ENCODE data around the gene IQGAP2. TPM values are rescaled to one million over a fixed set of nuclear protein-coding genes. Genes with fewer than 3 reads are reported as not detected.

Gene IQGAP2
- total and polyA plus RNA-seq, 9 of the 15 experiments (the other 6 are each of a cell fraction or from before 2014, with no cell fraction given): 8.7 to 23.2 (median 17.4) TPM

GRCh38 chr5:76546497-76547102 is 143.5 kb downstream of the IQGAP2 start (continued):
- TF ChIP-seq ZNF318 (IDR thresholded peaks at IDR 0.05; ENCODE audit: borderline replicate concordance in 1 of 2, low read depth in 1 of 2) (no peak), PHF20 (IDR thresholded peaks at IDR 0.05; ENCODE audit: partially characterized antibody) (no peak), FOXA3 (CRISPR knock-in tag; conservative IDR thresholded peaks at IDR 0.05 in 1 of 2, IDR thresholded peaks at IDR 0.05 in 1 of 2) (no peak)
